ENCODE data around the gene PDE4D. TPM values are rescaled to one million over a fixed set of nuclear protein-coding genes. Genes with fewer than 3 reads are reported as not detected.

PDE4D gene
- total and polyA plus RNA-seq, 2 donors (not counting 3 experiments of a cell fraction or from before 2014, with no cell fraction given): 34.5 to 51.2 TPM

DNA sequence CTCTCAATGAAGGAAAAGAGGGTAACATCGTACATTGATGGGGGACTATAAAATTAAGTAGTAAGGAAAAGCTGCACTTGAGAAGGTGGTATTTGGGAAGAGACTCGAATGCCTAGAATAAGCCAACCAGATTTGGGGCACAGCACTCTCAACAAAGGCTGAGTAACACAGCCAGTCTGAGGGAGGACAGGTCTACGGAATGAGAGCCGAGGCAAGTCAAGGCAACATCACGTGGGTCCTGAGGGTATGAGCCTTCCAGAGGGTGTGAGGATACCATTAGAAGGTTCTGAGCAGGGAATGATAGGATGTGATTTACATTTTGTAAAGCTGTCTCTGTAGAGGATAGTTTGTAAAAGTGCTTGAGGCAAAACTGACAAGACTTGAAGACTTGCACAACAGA lies 876.6 kb downstream of the PDE4D start:
- DNase-seq (ENCODE audit: low read depth, low spot score): no peak
- H3K9ac ChIP-seq (replicated peaks; ENCODE audit: extremely low read depth, insufficient read depth, low read length): no peak overlapping the region
- H3K27me3 ChIP-seq (ENCODE audit: control insufficient read depth in 2 of 2, insufficient read depth in 2 of 2, low read length in 2 of 2): no peaks in the 10 kb centered on the region
- H3K4me2 ChIP-seq (ENCODE audit: insufficient read depth, low read length): no peak overlapping the region
- no peaks in the 10 kb centered on the region for H3K9me3 ChIP-seq (replicated peaks; ENCODE audit: control insufficient read depth, insufficient read depth, low read length)
- H4K20me1 ChIP-seq (replicated peaks; ENCODE audit: control insufficient read depth, extremely low read depth, insufficient read depth, low read length): no peaks in the 10 kb centered on the region
- TF ChIP-seq, protein P1, sequence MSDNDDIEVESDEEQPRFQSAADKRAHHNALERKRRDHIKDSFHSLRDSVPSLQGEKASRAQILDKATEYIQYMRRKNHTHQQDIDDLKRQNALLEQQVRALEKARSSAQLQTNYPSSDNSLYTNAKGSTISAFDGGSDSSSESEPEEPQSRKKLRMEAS (IDR thresholded peaks at IDR 0.05; ENCODE audit: insufficient read depth, insufficient read length): no peak
- TF ChIP-seq, protein P2, sequence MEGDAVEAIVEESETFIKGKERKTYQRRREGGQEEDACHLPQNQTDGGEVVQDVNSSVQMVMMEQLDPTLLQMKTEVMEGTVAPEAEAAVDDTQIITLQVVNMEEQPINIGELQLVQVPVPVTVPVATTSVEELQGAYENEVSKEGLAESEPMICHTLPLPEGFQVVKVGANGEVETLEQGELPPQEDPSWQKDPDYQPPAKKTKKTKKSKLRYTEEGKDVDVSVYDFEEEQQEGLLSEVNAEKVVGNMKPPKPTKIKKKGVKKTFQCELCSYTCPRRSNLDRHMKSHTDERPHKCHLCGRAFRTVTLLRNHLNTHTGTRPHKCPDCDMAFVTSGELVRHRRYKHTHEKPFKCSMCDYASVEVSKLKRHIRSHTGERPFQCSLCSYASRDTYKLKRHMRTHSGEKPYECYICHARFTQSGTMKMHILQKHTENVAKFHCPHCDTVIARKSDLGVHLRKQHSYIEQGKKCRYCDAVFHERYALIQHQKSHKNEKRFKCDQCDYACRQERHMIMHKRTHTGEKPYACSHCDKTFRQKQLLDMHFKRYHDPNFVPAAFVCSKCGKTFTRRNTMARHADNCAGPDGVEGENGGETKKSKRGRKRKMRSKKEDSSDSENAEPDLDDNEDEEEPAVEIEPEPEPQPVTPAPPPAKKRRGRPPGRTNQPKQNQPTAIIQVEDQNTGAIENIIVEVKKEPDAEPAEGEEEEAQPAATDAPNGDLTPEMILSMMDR (IDR thresholded peaks at IDR 0.05; ENCODE audit: extremely low read depth in 1 of 2, insufficient read depth in 1 of 2, low read depth in 1 of 2, low read length in 2 of 2): no peak
- no peak for TF ChIP-seq MYC (IDR thresholded peaks at IDR 0.05; ENCODE audit: low read depth, low read length)
- TF ChIP-seq POLR2A (IDR thresholded peaks at IDR 0.05; ENCODE audit: low read depth, low read length): no peak
- no peak for TF ChIP-seq POLR2AphosphoS5 (IDR thresholded peaks at IDR 0.05; ENCODE audit: insufficient read depth, low read depth, low read length)
- no peak for TF ChIP-seq GATA2 (IDR thresholded peaks at IDR 0.05; ENCODE audit: insufficient read depth, insufficient read length, low read depth, low read length)
- no peak for TF ChIP-seq JUN (IDR thresholded peaks at IDR 0.05; ENCODE audit: borderline replicate concordance, insufficient read depth, insufficient read length, low read depth)
- TF ChIP-seq EZH2 (IDR thresholded peaks at IDR 0.05; ENCODE audit: borderline replicate concordance, low read depth, low read length, severe bottlenecking): no peak
- TF ChIP-seq FOS (IDR thresholded peaks at IDR 0.05; ENCODE audit: borderline replicate concordance, insufficient read depth, low read length): no peak
- H3K4me1 ChIP-seq (ENCODE audit: control insufficient read depth, extremely low read depth, insufficient read depth, low read length): no peaks in the 10 kb centered on the region
- BruUV-seq (replicated peaks): no TSS peak
- ChIA-PET POLR2A (no interaction called here), CTCF (interaction anchor here (2.0 kb wide), 1 partner anchor 16 kb away, joined by 8 read pairs; no protein-coding TSS in a partner anchor)
- FAIRE-seq: no peak
- dilution Hi-C loops (cut with MboI; ENCODE audit: extremely low pct_ligation_motif_present, low sequenced_read_pairs) (no loop called here), intact Hi-C loops (cut with micrococcal nuclease) (no loop called here)
- no peaks in the 10 kb centered on the region for H3K79me2 ChIP-seq (ENCODE audit: control insufficient read depth, insufficient read depth, low read length)
- H3K36me3 ChIP-seq (ENCODE audit: control insufficient read depth in 2 of 2, extremely low read depth in 1 of 2, insufficient read depth in 2 of 2, low read length in 2 of 2): no peaks in the 10 kb centered on the region
- no peaks in the 10 kb centered on the region for H3K9me1 ChIP-seq (replicated peaks; ENCODE audit: control insufficient read depth, extremely low read depth, insufficient read depth, low read length)
- no peak overlapping the region for H2AFZ ChIP-seq (ENCODE audit: low read depth, low read length)
- H3K4me3 ChIP-seq (replicated peaks in 1 of 3; ENCODE audit: insufficient read depth in 1 of 3, low read depth in 1 of 3, low read length in 3 of 3): no peak overlapping the region
- H3K27ac ChIP-seq (ENCODE audit: insufficient read depth, low read depth, low read length): no peak overlapping the region

Data from endothelial cell of umbilical vein (primary cell).